Endodermal cell (in vitro differentiated cells): Measurements from ENCODE around the gene TSHZ2. TPM values are rescaled to one million over a fixed set of nuclear protein-coding genes. Genes with fewer than 3 reads are reported as not detected.

Source experiments
- DNase-seq: peaks from one replicate; pipeline ENCODE4 v3.0.0-alpha.2; 2017
- H3K27ac ChIP-seq: 2 replicates; pipeline ENCODE4 v1.5.1; 2013; ENCODE audit warnings: mild to moderate bottlenecking, low read depth, low read length, moderate library complexity
- H3K27me3 ChIP-seq: 2 replicates; pipeline ENCODE4 v1.6.1; 2013; ENCODE audit warnings: mild to moderate bottlenecking, low read length, moderate library complexity; ENCODE audit not compliant: insufficient read depth, control insufficient read depth, poor library complexity, severe bottlenecking
- H3K36me3 ChIP-seq: 2 replicates; pipeline ENCODE4 v1.7.0; 2013; ENCODE audit warnings: mild to moderate bottlenecking, low read length, moderate library complexity; ENCODE audit not compliant: control insufficient read depth, insufficient read depth
- H3K4me1 ChIP-seq: one replicate; pipeline ENCODE4 v1.7.0; 2013; ENCODE audit warnings: low read length; ENCODE audit not compliant: control insufficient read depth, insufficient read depth
- H3K4me3 ChIP-seq: 2 replicates; pipeline ENCODE4 v1.5.1; 2013; ENCODE audit warnings: mild to moderate bottlenecking, low read length, moderate library complexity
- H3K9ac ChIP-seq: 2 replicates; pipeline ENCODE4 v1.6.1; 2013; ENCODE audit warnings: mild to moderate bottlenecking, low read length, moderate library complexity; ENCODE audit not compliant: poor library complexity, severe bottlenecking; ENCODE audit errors: extremely low read depth
- H3K9me3 ChIP-seq: 2 replicates; pipeline ENCODE4 v1.6.1; 2013; ENCODE audit warnings: mild to moderate bottlenecking, low read length, moderate library complexity; ENCODE audit not compliant: control insufficient read depth
- H3K27ac Mint-ChIP-seq: 2 replicates; pipeline ENCODE4 v1.8.0; 2020; ENCODE audit warnings: mixed read lengths
- H3K27me3 Mint-ChIP-seq: 2 replicates; pipeline ENCODE4 v1.8.0; 2021; ENCODE audit warnings: mild to moderate bottlenecking, mixed read lengths; ENCODE audit not compliant: insufficient read depth
- H3K36me3 Mint-ChIP-seq: 2 replicates; pipeline ENCODE4 v1.8.0; 2020; ENCODE audit warnings: low read depth, mixed read lengths
- H3K4me1 Mint-ChIP-seq: 2 replicates; pipeline ENCODE4 v1.8.0; 2020; ENCODE audit warnings: mixed read lengths
- H3K4me3 Mint-ChIP-seq: 2 replicates; pipeline ENCODE4 v1.8.0; 2020; ENCODE audit warnings: mild to moderate bottlenecking, moderate library complexity, mixed read lengths
- H3K9me3 Mint-ChIP-seq: 2 replicates; pipeline ENCODE4 v1.8.0; 2020; ENCODE audit warnings: mild to moderate bottlenecking, mixed read lengths
- CTCF ChIP-seq: fragments of 200-600 bp; sonication (generic); conservative IDR thresholded peaks from 2 replicates; pipeline ENCODE4 v1.5.0; 2021; ENCODE audit warnings: antibody characterized with exemption, mild to moderate bottlenecking
- WGBS, 2 experiments: methylation state at CpG; one replicate each; pipeline versions ENCODE4 v1.1.5 to v1.1.7; 2013; ENCODE audit warnings: missing lambda C conversion rate in 2 of 2, mixed read lengths in 1 of 2; ENCODE audit not compliant: insufficient coverage in 1 of 2, insufficient read length in 1 of 2; 5-methylcytosine and 5-hydroxymethylcytosine counted together
- total RNA-seq, 2 donors: library from RNA; stranded (reverse); fragmentation: NEBNext Ultra II Directional in 1 of 2; extraction: Animal tissue kit (Norgen Biotek cat#: 25700) in 1 of 2; gene quantifications; 2 replicates in 1 of 2; 3 replicates in 1 of 2; pipeline ENCODE4 v1.2.1, GENCODE V29; 2021

The TSHZ2 gene
- total RNA-seq, 2 donors from 2014 or later, result 0.07 to 0.31 TPM

GRCh38 chr20:53001498-53002301, 29.5 kb downstream of the TSHZ2 start:
- peaks cover 2% of the 10 kb centered on the region for H3K4me1 Mint-ChIP-seq
- TF ChIP-seq CTCF, result no peak
- H3K27me3 ChIP-seq, result no peaks in the 10 kb centered on the region
- DNase-seq, result no peak
- H3K9me3 Mint-ChIP-seq, result no peaks in the 10 kb centered on the region
- 89% methylated on average over 8 to 9 of the region's 9 CpGs for WGBS, 2 experiments
- H3K27ac Mint-ChIP-seq, result no peak overlapping the region
- no peaks in the 10 kb centered on the region for H3K36me3 Mint-ChIP-seq
- no peaks in the 10 kb centered on the region for H3K27me3 Mint-ChIP-seq
- H3K9ac ChIP-seq, result no peak overlapping the region
- no peaks in the 10 kb centered on the region for H3K36me3 ChIP-seq
- no peak overlapping the region for H3K4me3 Mint-ChIP-seq
- H3K9me3 ChIP-seq, result no peaks in the 10 kb centered on the region
- no peak overlapping the region for H3K27ac ChIP-seq
- no peak overlapping the region for H3K4me3 ChIP-seq
- no peaks in the 10 kb centered on the region for H3K4me1 ChIP-seq

DNA sequence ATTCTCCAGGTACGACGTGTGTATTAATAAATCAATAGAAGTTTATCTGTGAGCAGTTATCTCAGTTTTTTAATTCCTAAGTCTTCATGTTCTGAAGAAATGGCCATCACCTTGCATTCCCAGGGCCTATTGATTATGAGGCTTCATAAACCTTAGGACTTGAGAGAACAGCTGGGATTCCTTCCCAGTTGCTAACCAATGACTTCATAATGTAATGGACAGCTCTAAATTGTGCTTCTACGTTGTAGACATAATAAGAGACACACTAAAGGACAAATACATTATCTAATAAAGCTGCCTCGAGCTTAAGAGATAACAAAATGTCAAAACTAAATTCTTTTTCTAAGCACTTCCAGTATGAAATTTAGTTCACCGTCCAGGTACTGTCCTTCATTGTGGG, 30.6 kb downstream of the TSHZ2 start:
- H3K4me3 Mint-ChIP-seq, result no peak overlapping the region

DNA sequence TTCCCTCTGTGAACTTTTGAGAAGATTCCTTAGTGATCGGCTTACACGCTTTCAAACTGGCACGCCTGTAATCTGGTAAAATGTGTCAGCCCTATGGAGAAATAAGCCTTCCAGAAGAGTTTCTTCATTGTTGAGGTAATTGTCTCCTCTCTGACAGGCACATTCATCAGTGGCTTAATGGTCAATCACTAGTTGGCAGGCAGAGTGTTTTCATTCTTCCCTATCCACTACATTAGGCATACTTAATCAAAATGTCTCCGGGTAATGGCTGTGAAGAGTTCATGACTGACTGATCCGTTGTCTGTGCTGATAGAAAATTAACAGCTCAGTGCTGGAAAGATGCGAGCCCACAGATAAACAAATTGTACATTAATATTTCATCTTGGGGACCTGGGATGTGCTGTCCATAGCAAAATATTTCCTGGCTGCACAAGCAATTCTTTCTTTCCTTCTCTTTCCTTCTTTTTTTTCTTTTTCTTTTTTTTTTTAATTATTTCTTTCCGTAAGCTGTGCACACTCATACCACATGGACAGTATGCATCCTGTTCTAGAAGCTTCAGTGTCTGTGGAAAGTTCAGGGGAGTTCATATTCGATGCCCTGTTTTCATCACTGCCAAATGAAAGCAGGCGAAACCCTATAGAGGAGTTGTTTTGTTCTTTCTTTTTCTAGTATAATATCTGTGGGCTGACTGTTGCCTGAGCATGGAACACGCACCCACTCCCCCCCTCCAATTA, 31.4 kb downstream of the TSHZ2 start:
- Mint-ChIP-seq H3K36me3 (no peaks in the 10 kb centered on the region), H3K4me3 (no peak overlapping the region), H3K27me3 (no peaks in the 10 kb centered on the region), H3K9me3 (no peaks in the 10 kb centered on the region), H3K27ac (no peak overlapping the region), H3K4me1 (peaks cover 2% of the 10 kb centered on the region)
- DNase-seq, result no peak
- no peaks in the 10 kb centered on the region for H3K4me1 ChIP-seq
- TF ChIP-seq CTCF, result no peak
- no peak overlapping the region for H3K9ac ChIP-seq
- WGBS, 2 experiments, result 67 to 82% methylated on average over 5 to 9 of the region's 10 CpGs
- no peaks in the 10 kb centered on the region for H3K27me3 ChIP-seq
- no peak overlapping the region for H3K4me3 ChIP-seq
- H3K36me3 ChIP-seq, result no peaks in the 10 kb centered on the region
- peak overlapping the region; percentile 27 for H3K27ac ChIP-seq
- H3K9me3 ChIP-seq, result no peaks in the 10 kb centered on the region

More for the DNA sequence above, 30.6 kb downstream of the TSHZ2 start:
- Histone ChIP-seq H3K36me3 (no peaks in the 10 kb centered on the region), H3K4me3 (no peak overlapping the region), H3K4me1 (no peaks in the 10 kb centered on the region), H3K27me3 (no peaks in the 10 kb centered on the region), H3K27ac (peak overlapping the region; percentile 27), H3K9me3 (no peaks in the 10 kb centered on the region), H3K9ac (no peak overlapping the region)
- Mint-ChIP-seq H3K36me3 (no peaks in the 10 kb centered on the region), H3K4me1 (peaks cover 2% of the 10 kb centered on the region), H3K27me3 (no peaks in the 10 kb centered on the region), H3K9me3 (no peaks in the 10 kb centered on the region), H3K27ac (no peak overlapping the region)
- TF ChIP-seq CTCF, result no peak
- DNase-seq, result no peak
- WGBS, 2 experiments, result 90 to 93% methylated on average over 4 to 5 of the region's 5 CpGs
